ENCODE measurements around the gene MISP3. TPM values are rescaled to one million over a fixed set of nuclear protein-coding genes. Genes with fewer than 3 reads are reported as not detected.

MISP3 gene
- total and polyA plus RNA-seq, 2 donors = 0.94 to 2.9 TPM

DNA sequence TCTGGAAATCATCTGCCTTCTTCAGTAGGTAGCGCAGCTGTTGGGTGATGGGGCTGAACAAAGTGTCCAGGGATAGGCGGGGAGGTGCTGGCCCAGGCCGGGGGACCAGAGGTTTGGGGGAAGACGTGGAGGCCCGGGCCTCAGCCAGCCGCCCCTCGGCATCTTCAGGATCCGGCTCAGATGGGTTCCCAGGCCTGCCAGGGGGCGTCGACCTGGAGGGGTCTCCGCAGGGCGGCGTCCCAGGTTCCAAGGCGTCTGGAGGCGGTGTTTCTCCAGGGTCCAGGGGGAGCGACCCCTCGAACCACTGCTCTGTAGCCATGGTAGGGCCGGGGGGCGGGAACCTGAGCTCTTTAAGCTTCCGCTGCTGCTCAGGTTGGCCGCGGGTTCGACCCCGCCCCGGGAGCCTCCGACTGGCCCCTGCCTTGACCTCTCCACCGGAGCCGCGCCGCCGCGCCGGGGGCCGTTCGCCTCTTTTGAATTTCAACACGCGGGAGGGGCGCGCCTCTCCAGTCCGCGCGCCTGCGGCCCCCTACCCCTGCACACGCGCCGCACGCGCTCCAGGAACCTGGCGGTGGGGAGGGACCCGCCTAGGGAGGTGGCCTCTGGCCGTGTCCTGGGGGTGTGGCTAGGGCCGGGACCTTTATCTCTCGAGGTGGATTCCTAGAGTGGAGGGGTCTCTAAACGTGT is 12.9 kb downstream of the MISP3 start, which contains the start of gene C19orf67:
Gene C19orf67 (minus strand): TSS at position 475 of the 687 bp plus-strand sequence. CDS start 156 bp downstream, at position 319.
- Histone ChIP-seq H3K27me3 (ENCODE audit: control insufficient read depth in 2 of 2, insufficient read depth in 1 of 2, low read length in 1 of 2) (no peaks in the 10 kb centered on the region), H3K27ac (ENCODE audit: low read depth in 1 of 2, low read length in 1 of 2) (no peak within 1 kb of the TSS), H3K4me3 (ENCODE audit: low read length in 2 of 2) (no peak within 1 kb of the TSS), H3K36me3 (ENCODE audit: control insufficient read depth in 2 of 2, insufficient read depth in 2 of 2, low read length in 1 of 2) (peaks cover 25 to 46% of the 10 kb centered on the region in 2 donors), H3K4me1 (ENCODE audit: control insufficient read depth in 2 of 2, insufficient read depth in 2 of 2, low read length in 2 of 2) (peaks cover 14 to 29% of the 10 kb centered on the region in 2 donors), H3K9me3 (ENCODE audit: control insufficient read depth in 2 of 2, insufficient read depth in 1 of 2, low read length in 1 of 2) (no peaks in the 10 kb centered on the region)
- WGBS = 93% methylated on average over 54 of the region's 54 CpGs
- DNase-seq (ENCODE audit: low read depth in 6 of 9, low spot score in 9 of 9) = no peak

DNA sequence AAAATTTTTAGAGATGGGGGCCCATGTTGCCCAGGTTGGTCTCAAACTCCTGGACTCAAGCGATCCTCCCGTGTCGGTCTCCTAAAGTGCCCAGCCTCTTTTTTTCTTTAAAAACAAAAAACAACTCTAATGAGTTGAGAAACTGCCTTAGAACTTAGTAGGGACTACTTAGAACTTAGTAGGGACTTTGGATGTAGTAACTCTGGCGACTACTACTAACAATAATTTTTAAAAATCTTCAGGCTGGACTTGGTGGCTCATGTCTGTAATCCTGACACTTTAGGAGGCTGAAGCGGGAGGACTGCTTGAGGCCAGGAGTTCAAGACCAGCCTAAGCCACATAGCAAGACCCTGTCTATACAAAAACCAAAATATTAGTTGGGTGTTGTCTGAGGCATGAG is 13.5 kb downstream of the MISP3 start:
- Histone ChIP-seq H3K27me3 (ENCODE audit: control insufficient read depth in 2 of 2, insufficient read depth in 1 of 2, low read length in 1 of 2) (no peaks in the 10 kb centered on the region), H3K27ac (ENCODE audit: low read depth in 1 of 2, low read length in 1 of 2) (no peak overlapping the region), H3K4me1 (ENCODE audit: control insufficient read depth in 2 of 2, insufficient read depth in 2 of 2, low read length in 2 of 2) (peaks cover 12 to 24% of the 10 kb centered on the region in 2 donors), H3K9me3 (ENCODE audit: control insufficient read depth in 2 of 2, insufficient read depth in 1 of 2, low read length in 1 of 2) (no peaks in the 10 kb centered on the region), H3K36me3 (ENCODE audit: control insufficient read depth in 2 of 2, insufficient read depth in 2 of 2, low read length in 1 of 2) (peaks cover 25 to 46% of the 10 kb centered on the region in 2 donors), H3K4me3 (ENCODE audit: low read length in 2 of 2) (no peak overlapping the region)
- 97% methylated on average over 5 of the region's 5 CpGs for WGBS
- no peak for DNase-seq (ENCODE audit: low read depth in 6 of 9, low spot score in 9 of 9)

DNA sequence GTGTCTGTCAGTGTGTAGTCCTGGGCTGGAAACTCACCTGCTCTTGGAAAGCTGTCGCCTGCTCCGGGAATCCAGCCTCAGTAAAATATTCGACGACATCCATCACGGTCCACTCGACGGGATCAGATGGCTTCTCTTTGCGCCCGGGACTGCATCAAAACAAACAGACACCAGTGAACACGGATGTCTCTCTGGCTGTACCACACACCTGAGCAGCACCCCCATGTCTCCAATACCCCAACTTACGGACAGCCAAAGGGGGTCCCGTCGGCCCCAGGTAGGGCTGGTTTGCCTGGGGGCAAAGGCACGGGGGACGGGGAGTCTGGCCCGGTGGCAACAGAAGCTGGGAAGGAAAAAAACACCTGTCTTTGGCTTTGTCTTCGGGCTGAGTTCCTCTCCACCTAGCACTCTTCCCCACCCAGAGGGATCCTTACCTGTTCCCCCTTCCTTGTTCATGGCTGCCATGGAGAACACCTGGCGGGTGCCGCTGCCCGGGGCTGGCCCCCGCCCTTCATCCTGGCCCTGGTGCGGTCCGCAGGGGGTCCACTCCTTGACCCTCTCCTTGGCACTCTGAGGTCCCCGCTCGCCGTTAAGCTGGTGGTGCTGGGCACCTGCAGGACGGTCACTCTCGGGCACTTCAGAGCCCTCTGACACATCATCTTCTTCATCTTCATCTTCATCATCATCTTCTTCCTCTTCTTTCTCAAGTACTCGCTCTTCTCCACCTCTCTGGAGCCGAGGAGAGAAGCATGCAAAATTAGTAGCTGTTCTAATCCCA is 16.2 kb downstream of the MISP3 start:
- no peak for DNase-seq (ENCODE audit: low read depth in 6 of 9, low spot score in 9 of 9)
- Histone ChIP-seq H3K27me3 (ENCODE audit: control insufficient read depth in 2 of 2, insufficient read depth in 1 of 2, low read length in 1 of 2) (no peaks in the 10 kb centered on the region), H3K9me3 (ENCODE audit: control insufficient read depth in 2 of 2, insufficient read depth in 1 of 2, low read length in 1 of 2) (peaks cover 2 to 12% of the 10 kb centered on the region in 2 donors), H3K27ac (ENCODE audit: low read depth in 1 of 2, low read length in 1 of 2) (peak overlapping the region in 1 of 2 donors; percentile 53), H3K4me3 (ENCODE audit: low read length in 2 of 2) (peak overlapping the region; percentile 42 to 89), H3K4me1 (ENCODE audit: control insufficient read depth in 2 of 2, insufficient read depth in 2 of 2, low read length in 2 of 2) (peaks cover 7 to 26% of the 10 kb centered on the region in 2 donors), H3K36me3 (ENCODE audit: control insufficient read depth in 2 of 2, insufficient read depth in 2 of 2, low read length in 1 of 2) (peaks cover 25 to 42% of the 10 kb centered on the region in 2 donors)
- WGBS = 96% methylated on average over 30 of the region's 30 CpGs

DNA sequence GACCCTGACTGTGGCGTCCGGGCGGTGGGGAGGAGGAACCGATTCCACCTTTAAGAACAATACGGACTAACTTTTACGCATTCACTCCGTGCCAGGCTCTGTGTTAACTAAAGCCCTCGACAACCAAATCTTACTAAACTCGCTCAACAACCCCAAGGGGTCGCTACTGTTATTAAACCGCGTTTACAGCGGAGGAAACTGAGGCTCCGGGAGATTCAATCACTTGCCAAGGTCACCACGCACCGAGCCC is 16.8 kb downstream of the MISP3 start:
- Histone ChIP-seq H3K4me1 (ENCODE audit: control insufficient read depth in 2 of 2, insufficient read depth in 2 of 2, low read length in 2 of 2) (peaks cover 7 to 26% of the 10 kb centered on the region in 2 donors), H3K27ac (ENCODE audit: low read depth in 1 of 2, low read length in 1 of 2) (no peak overlapping the region), H3K9me3 (ENCODE audit: control insufficient read depth in 2 of 2, insufficient read depth in 1 of 2, low read length in 1 of 2) (peaks cover 2 to 13% of the 10 kb centered on the region in 2 donors), H3K27me3 (ENCODE audit: control insufficient read depth in 2 of 2, insufficient read depth in 1 of 2, low read length in 1 of 2) (no peaks in the 10 kb centered on the region), H3K4me3 (ENCODE audit: low read length in 2 of 2) (peak overlapping the region; percentile 42 to 89), H3K36me3 (ENCODE audit: control insufficient read depth in 2 of 2, insufficient read depth in 2 of 2, low read length in 1 of 2) (peaks cover 25 to 39% of the 10 kb centered on the region in 2 donors)
- 41% methylated on average over 16 of the region's 16 CpGs for WGBS
- DNase-seq (ENCODE audit: low read depth in 6 of 9, low spot score in 9 of 9) = peak in 3 of 9 donors; percentile 39 to 71 (median 58)

DNA sequence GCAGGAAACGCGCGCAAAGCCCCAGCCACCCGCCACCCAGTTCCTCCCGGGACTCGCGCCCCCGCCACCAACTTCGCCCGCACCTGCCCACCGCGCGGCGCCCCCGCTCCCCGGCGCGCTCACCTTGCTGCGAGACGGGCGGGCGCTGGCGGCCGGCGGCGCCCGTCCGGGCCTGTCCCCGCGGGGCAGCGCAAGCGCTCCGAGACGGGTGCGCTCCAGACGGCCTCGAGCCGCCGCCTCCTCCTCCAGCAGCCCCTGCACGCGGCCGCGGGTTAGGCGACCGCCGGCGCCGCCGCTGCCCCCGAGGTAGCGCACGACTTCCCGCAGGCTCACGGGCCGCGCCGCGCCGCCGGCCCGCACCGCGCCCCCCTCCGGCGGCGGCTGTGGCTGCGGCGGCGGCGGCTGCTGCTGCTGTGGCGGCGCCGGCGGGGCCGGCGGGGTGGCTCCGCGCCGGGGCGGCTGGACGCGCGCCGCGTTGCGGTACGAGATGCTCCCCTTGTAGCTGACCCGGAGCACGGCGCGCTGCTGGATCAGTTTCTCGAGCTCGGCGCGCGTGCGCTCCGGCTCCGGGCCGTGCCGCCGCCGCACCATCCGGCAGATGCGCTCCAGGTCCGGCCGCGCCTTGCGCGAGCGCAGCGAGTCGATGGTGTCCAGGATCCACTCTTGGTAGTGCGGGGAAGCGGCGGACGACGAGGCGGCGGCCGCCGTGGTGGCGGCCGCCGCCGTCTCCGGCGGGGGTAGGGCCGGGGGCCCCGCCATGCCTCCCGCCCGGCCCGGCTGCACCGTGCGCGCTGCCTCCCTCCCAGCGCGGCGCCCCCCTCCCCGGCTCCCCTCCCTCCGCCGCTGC is 17.3 kb downstream of the MISP3 start:
- peak overlapping the region; percentile 55 to 84 for H3K27ac ChIP-seq (ENCODE audit: low read depth in 1 of 2, low read length in 1 of 2)
- WGBS = under 1% methylated on average over 142 of the region's 142 CpGs
- peaks cover 7 to 26% of the 10 kb centered on the region in 2 donors for H3K4me1 ChIP-seq (ENCODE audit: control insufficient read depth in 2 of 2, insufficient read depth in 2 of 2, low read length in 2 of 2)
- H3K9me3 ChIP-seq (ENCODE audit: control insufficient read depth in 2 of 2, insufficient read depth in 1 of 2, low read length in 1 of 2) = peaks cover 2 to 13% of the 10 kb centered on the region in 2 donors
- peak overlapping the region; percentile 54 to 89 for H3K4me3 ChIP-seq (ENCODE audit: low read length in 2 of 2)
- H3K27me3 ChIP-seq (ENCODE audit: control insufficient read depth in 2 of 2, insufficient read depth in 1 of 2, low read length in 1 of 2) = no peaks in the 10 kb centered on the region
- peak in 3 of 9 donors; percentile 42 to 67 (median 52) for DNase-seq (ENCODE audit: low read depth in 6 of 9, low spot score in 9 of 9)
- peaks cover 25 to 39% of the 10 kb centered on the region in 2 donors for H3K36me3 ChIP-seq (ENCODE audit: control insufficient read depth in 2 of 2, insufficient read depth in 2 of 2, low read length in 1 of 2)

DNA sequence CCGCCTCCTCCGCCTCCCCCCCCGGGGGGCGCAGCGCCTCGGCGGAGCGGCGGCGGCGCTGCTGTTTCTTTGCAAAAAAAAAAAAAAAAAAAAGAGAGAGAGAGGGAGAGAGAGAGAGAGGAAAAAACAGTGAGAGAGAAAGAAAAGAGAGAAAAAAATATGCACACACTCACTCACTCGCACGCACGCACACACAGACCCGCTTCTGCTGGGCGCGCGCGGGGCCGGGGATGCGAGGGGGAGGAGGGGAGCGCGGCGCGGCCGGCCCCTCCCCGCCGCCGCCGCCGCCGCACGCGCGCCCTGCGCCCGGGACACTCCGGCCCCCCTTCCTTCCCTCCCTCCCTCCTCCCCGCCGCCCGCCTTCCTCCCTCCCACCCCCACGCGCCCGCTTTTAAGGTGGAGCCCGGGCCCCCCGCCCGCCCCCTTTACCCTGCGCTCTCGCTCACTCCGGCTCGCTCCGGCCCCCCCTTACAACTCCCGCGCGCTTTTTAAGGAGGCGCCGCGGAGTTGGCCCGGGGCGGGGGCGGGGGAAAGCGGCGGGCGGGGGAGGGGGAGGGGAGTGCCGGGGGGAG is 18.0 kb downstream of the MISP3 start, which contains the start of gene SAMD1:
Gene SAMD1 (minus strand): TSS at position 243 of the 572 bp plus-strand sequence.
- peaks cover 2 to 13% of the 10 kb centered on the region in 2 donors for H3K9me3 ChIP-seq (ENCODE audit: control insufficient read depth in 2 of 2, insufficient read depth in 1 of 2, low read length in 1 of 2)
- H3K4me1 ChIP-seq (ENCODE audit: control insufficient read depth in 2 of 2, insufficient read depth in 2 of 2, low read length in 2 of 2) = peaks cover 7 to 26% of the 10 kb centered on the region in 2 donors
- H3K36me3 ChIP-seq (ENCODE audit: control insufficient read depth in 2 of 2, insufficient read depth in 2 of 2, low read length in 1 of 2) = peaks cover 19 to 33% of the 10 kb centered on the region in 2 donors
- DNase-seq (ENCODE audit: low read depth in 6 of 9, low spot score in 9 of 9) = peak in 7 of 9 donors; percentile 60 to 94 (median 86)
- H3K4me3 ChIP-seq (ENCODE audit: low read length in 2 of 2) = peak within 1 kb of the TSS; percentile 72 to 89
- H3K27me3 ChIP-seq (ENCODE audit: control insufficient read depth in 2 of 2, insufficient read depth in 1 of 2, low read length in 1 of 2) = no peaks in the 10 kb centered on the region
- H3K27ac ChIP-seq (ENCODE audit: low read depth in 1 of 2, low read length in 1 of 2) = peak within 1 kb of the TSS; percentile 95 to 96
- under 1% methylated on average over 58 of the region's 65 CpGs for WGBS

DNA sequence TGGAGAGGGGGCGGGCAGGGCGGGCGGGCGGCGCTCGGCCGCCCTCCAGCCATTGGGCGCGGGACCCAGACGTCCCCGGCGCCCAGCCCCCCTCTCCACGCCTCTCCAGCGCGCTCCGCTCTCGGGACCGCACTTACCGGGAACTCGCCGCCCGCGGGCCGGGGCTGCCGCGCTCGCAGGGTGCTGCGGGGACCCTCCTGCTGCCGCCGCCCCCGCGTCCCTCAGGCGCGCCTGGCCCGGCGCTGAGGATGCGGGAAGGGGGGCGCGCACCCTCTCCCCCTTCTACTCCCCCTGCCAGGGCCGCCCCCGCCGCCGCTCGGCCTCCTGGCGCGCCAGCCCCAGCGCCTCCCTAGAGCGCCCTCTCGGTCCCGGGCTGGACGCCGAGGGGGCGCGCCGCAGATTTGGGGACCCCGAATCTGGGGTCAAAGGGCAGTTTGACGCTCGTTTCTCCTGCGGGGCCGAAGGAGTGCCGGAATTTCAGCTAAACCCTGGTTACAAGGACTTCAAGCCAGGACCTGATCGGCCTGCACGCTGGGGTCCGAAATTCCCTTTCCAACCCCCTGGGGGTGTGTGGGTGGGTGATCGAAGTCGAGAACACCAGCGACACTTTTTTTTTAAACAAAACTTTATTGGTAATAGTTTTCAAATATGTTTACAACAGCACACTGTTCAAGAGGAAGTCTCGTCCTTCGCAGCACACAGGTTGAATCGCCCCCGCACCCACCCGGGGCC is 18.7 kb downstream of the MISP3 start:
- peak overlapping the region; percentile 72 to 89 for H3K4me3 ChIP-seq (ENCODE audit: low read length in 2 of 2)
- H3K4me1 ChIP-seq (ENCODE audit: control insufficient read depth in 2 of 2, insufficient read depth in 2 of 2, low read length in 2 of 2) = peaks cover 7 to 26% of the 10 kb centered on the region in 2 donors
- H3K9me3 ChIP-seq (ENCODE audit: control insufficient read depth in 2 of 2, insufficient read depth in 1 of 2, low read length in 1 of 2) = peaks cover 2 to 13% of the 10 kb centered on the region in 2 donors
- DNase-seq (ENCODE audit: low read depth in 6 of 9, low spot score in 9 of 9) = peak in 7 of 9 donors; percentile 61 to 91 (median 70)
- under 1% methylated on average over 72 of the region's 72 CpGs for WGBS
- peaks cover 22 to 27% of the 10 kb centered on the region in 2 donors for H3K36me3 ChIP-seq (ENCODE audit: control insufficient read depth in 2 of 2, insufficient read depth in 2 of 2, low read length in 1 of 2)
- H3K27me3 ChIP-seq (ENCODE audit: control insufficient read depth in 2 of 2, insufficient read depth in 1 of 2, low read length in 1 of 2) = no peaks in the 10 kb centered on the region
- H3K27ac ChIP-seq (ENCODE audit: low read depth in 1 of 2, low read length in 1 of 2) = peak overlapping the region; percentile 95 to 96

All from thymus (tissue), 11 donors.